Trophoblast cell (in vitro differentiated cells and primary cell): ENCODE results near the gene HOXD3.

ENCODE experiments used
- DNase-seq, 2 donors: peaks; one replicate each; pipeline ENCODE4 v3.0.0-alpha.2; 2016
- H2AFZ ChIP-seq: 2 replicates; pipeline ENCODE4 v1.6.1; 2013; ENCODE audit warnings: low read length, moderate library complexity, mild to moderate bottlenecking; ENCODE audit not compliant: insufficient read depth, poor library complexity
- H2AK5ac ChIP-seq: 2 replicates; pipeline ENCODE4 v1.6.1; 2013; ENCODE audit warnings: mild to moderate bottlenecking, low read length
- H2BK120ac ChIP-seq: 2 replicates; pipeline ENCODE4 v1.6.1; 2013; ENCODE audit warnings: low read length, mild to moderate bottlenecking, moderate library complexity; ENCODE audit not compliant: insufficient read depth, poor library complexity
- H2BK12ac ChIP-seq: 2 replicates; pipeline ENCODE4 v1.6.1; 2013; ENCODE audit warnings: mild to moderate bottlenecking, low read length, moderate library complexity
- H2BK5ac ChIP-seq: 2 replicates; pipeline ENCODE4 v1.6.1; 2013; ENCODE audit warnings: low read length, low read depth, moderate library complexity, mild to moderate bottlenecking; ENCODE audit not compliant: poor library complexity
- H3K14ac ChIP-seq: 2 replicates; pipeline ENCODE4 v1.6.1; 2013; ENCODE audit warnings: mild to moderate bottlenecking, low read length
- H3K18ac ChIP-seq: 2 replicates; pipeline ENCODE4 v1.6.1; 2013; ENCODE audit warnings: mild to moderate bottlenecking, low read length
- H3K23ac ChIP-seq: 2 replicates; pipeline ENCODE4 v1.6.1; 2013; ENCODE audit warnings: low read length
- H3K27ac ChIP-seq: 2 replicates; pipeline ENCODE4 v1.5.1; 2013; ENCODE audit warnings: low read depth, mild to moderate bottlenecking, inconsistent platforms, low read length, moderate library complexity
- H3K27me3 ChIP-seq: 2 replicates; pipeline ENCODE4 v1.6.1; 2013; ENCODE audit warnings: inconsistent platforms, mild to moderate bottlenecking, low read length, moderate library complexity; ENCODE audit not compliant: insufficient read depth
- H3K36me3 ChIP-seq, 2 experiments: 1 replicate in 1 of 2; 2 replicates in 1 of 2; pipeline ENCODE4 v1.6.1; 2013; ENCODE audit warnings: low read length in 2 of 2, mild to moderate bottlenecking in 2 of 2, moderate library complexity in 1 of 2; ENCODE audit not compliant: insufficient read depth in 2 of 2, control insufficient read depth in 1 of 2
- H3K4ac ChIP-seq: 2 replicates; pipeline ENCODE4 v1.6.1; 2013; ENCODE audit warnings: low read depth, mild to moderate bottlenecking, low read length, moderate library complexity
- H3K4me1 ChIP-seq, 2 experiments: 1 replicate in 1 of 2; 2 replicates in 1 of 2; pipeline ENCODE4 v1.6.1; 2013; ENCODE audit warnings: low read length in 2 of 2, mild to moderate bottlenecking in 2 of 2, moderate library complexity in 1 of 2; ENCODE audit not compliant: insufficient read depth in 2 of 2, control insufficient read depth in 1 of 2
- H3K4me2 ChIP-seq: 2 replicates; pipeline ENCODE4 v1.6.1; 2013; ENCODE audit warnings: inconsistent platforms, mild to moderate bottlenecking, low read length, moderate library complexity
- H3K4me3 ChIP-seq: 2 replicates; pipeline ENCODE4 v1.5.1; 2013; ENCODE audit warnings: mild to moderate bottlenecking, low read depth, low read length, inconsistent platforms
- H3K79me1 ChIP-seq: one replicate; pipeline ENCODE4 v1.6.1; 2013; ENCODE audit warnings: low read length
- H3K79me2 ChIP-seq: 2 replicates; pipeline ENCODE4 v1.6.1; 2013; ENCODE audit warnings: low read length, mild to moderate bottlenecking; ENCODE audit not compliant: control insufficient read depth, insufficient read depth, poor library complexity
- H3K9ac ChIP-seq: 2 replicates; pipeline ENCODE4 v1.6.1; 2013; ENCODE audit warnings: mild to moderate bottlenecking, low read length
- H3K9me3 ChIP-seq: 2 replicates; pipeline ENCODE4 v1.6.1; 2013; ENCODE audit warnings: low read depth, mild to moderate bottlenecking, control low read depth, inconsistent platforms, low read length; ENCODE audit not compliant: insufficient read depth
- H4K12ac ChIP-seq: 2 replicates; pipeline ENCODE4 v1.6.1; 2013; ENCODE audit warnings: low read depth, mild to moderate bottlenecking, low read length, moderate library complexity
- H4K8ac ChIP-seq: 2 replicates; pipeline ENCODE4 v1.6.1; 2013; ENCODE audit warnings: low read depth, mild to moderate bottlenecking, low read length, moderate library complexity
- H4K91ac ChIP-seq: one replicate; pipeline ENCODE4 v1.6.1; 2013; ENCODE audit warnings: low read depth, mild to moderate bottlenecking, low read length, moderate library complexity
- WGBS: extraction: QIAGEN DNeasy Blood & Tissue Kit; methylation state at CpG from one replicate; pipeline ENCODE4 v1.1.7; 2013; ENCODE audit warnings: missing lambda C conversion rate; ENCODE audit not compliant: insufficient read length, insufficient coverage; ENCODE audit errors: extremely low coverage; 5-methylcytosine and 5-hydroxymethylcytosine counted together

Gene HOXD3

GRCh38 chr2:176170602-176171305 is 13.6 kb downstream of the HOXD3 start:
- Histone ChIP-seq H3K79me1 (no peaks in the 10 kb centered on the region), H3K9ac (no peak overlapping the region), H3K36me3 (no peaks in the 10 kb centered on the region), H3K4me1 (peaks cover 0 to 8% of the 10 kb centered on the region in 2 experiments), H3K9me3 (peaks cover 13% of the 10 kb centered on the region), H4K8ac (no peak overlapping the region), H3K23ac (no peak overlapping the region), H3K79me2 (no peaks in the 10 kb centered on the region), H3K14ac (no peak overlapping the region), H3K27ac (no peak overlapping the region), H3K27me3 (peaks cover 60% of the 10 kb centered on the region), H3K4me2 (no peak overlapping the region), H3K4ac (no peak overlapping the region), H2AK5ac (no peak overlapping the region), H2AFZ (no peak overlapping the region), H2BK12ac (no peak overlapping the region), H3K4me3 (no peak overlapping the region), H4K12ac (no peak overlapping the region), H2BK5ac (no peak overlapping the region), H4K91ac (no peak overlapping the region), H2BK120ac (no peak overlapping the region), H3K18ac (no peak overlapping the region)
- DNase-seq: no peak
- WGBS: no CpG with 5 or more reads among the region's 1 CpG

DNA sequence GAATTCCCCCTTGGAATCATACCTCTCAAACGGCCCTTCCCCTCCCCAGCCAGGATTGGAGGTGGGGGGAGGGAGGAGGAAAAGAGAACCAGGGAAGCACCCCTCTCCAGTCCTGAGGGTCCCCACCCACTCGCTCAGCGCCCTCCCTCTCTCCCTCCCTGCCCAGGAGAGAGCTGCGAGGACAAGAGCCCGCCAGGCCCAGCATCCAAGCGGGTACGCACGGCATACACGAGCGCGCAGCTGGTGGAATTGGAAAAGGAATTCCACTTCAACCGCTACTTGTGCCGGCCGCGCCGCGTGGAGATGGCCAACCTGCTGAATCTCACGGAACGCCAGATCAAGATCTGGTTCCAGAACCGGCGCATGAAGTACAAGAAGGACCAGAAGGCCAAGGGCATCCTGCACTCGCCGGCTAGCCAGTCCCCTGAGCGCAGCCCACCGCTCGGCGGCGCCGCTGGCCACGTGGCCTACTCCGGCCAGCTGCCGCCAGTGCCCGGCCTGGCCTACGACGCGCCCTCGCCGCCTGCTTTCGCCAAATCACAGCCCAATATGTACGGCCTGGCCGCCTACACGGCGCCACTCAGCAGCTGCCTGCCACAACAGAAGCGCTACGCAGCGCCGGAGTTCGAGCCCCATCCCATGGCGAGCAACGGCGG is 14.4 kb downstream of the HOXD3 start:
- WGBS: no CpG with 5 or more reads among the region's 51 CpGs

GRCh38 chr2:176172007-176172894 is 15.1 kb downstream of the HOXD3 start:
- Histone ChIP-seq H4K12ac (no peak overlapping the region), H3K79me1 (no peaks in the 10 kb centered on the region), H3K4me2 (peak overlapping the region; percentile 22), H3K27me3 (peaks cover 69% of the 10 kb centered on the region), H3K4ac (no peak overlapping the region), H4K8ac (no peak overlapping the region), H3K27ac (no peak overlapping the region), H3K23ac (no peak overlapping the region), H3K79me2 (no peaks in the 10 kb centered on the region), H2BK5ac (no peak overlapping the region), H2AK5ac (no peak overlapping the region), H3K36me3 (no peaks in the 10 kb centered on the region), H2BK120ac (no peak overlapping the region), H3K4me3 (peak overlapping the region; percentile 43), H3K4me1 (peaks cover 0 to 8% of the 10 kb centered on the region in 2 experiments), H3K9ac (no peak overlapping the region), H4K91ac (no peak overlapping the region), H2AFZ (no peak overlapping the region), H3K18ac (no peak overlapping the region), H3K9me3 (peaks cover 13% of the 10 kb centered on the region), H3K14ac (no peak overlapping the region), H2BK12ac (no peak overlapping the region)
- no peak for DNase-seq
- no CpG with 5 or more reads among the region's 60 CpGs for WGBS

More for the DNA sequence above, 14.4 kb downstream of the HOXD3 start:
- no peak overlapping the region for H4K91ac ChIP-seq
- H3K27me3 ChIP-seq: peaks cover 61% of the 10 kb centered on the region
- H3K9ac ChIP-seq: no peak overlapping the region
- H3K79me2 ChIP-seq: no peaks in the 10 kb centered on the region
- no peak overlapping the region for H3K23ac ChIP-seq
- H2BK120ac ChIP-seq: no peak overlapping the region
- no peak overlapping the region for H3K18ac ChIP-seq
- H3K4me2 ChIP-seq: peak overlapping the region; percentile 22
- H4K12ac ChIP-seq: no peak overlapping the region
- H4K8ac ChIP-seq: no peak overlapping the region
- H2BK5ac ChIP-seq: no peak overlapping the region
- H3K4ac ChIP-seq: no peak overlapping the region
- H2AK5ac ChIP-seq: no peak overlapping the region
- no peak overlapping the region for H2BK12ac ChIP-seq
- H3K36me3 ChIP-seq: no peaks in the 10 kb centered on the region
- H2AFZ ChIP-seq: no peak overlapping the region
- DNase-seq: no peak
- H3K27ac ChIP-seq: no peak overlapping the region
- peak overlapping the region; percentile 43 for H3K4me3 ChIP-seq
- peaks cover 13% of the 10 kb centered on the region for H3K9me3 ChIP-seq
- no peak overlapping the region for H3K14ac ChIP-seq
- H3K4me1 ChIP-seq: peaks cover 0 to 8% of the 10 kb centered on the region in 2 experiments
- H3K79me1 ChIP-seq: no peaks in the 10 kb centered on the region

GRCh38 chr2:176172895-176173566 is 15.9 kb downstream of the HOXD3 start:
- Histone ChIP-seq H3K18ac (no peak overlapping the region), H4K91ac (no peak overlapping the region), H3K79me2 (no peaks in the 10 kb centered on the region), H3K27ac (no peak overlapping the region), H4K8ac (no peak overlapping the region), H2BK120ac (no peak overlapping the region), H3K27me3 (peaks cover 74% of the 10 kb centered on the region), H2BK12ac (no peak overlapping the region), H3K36me3 (no peaks in the 10 kb centered on the region), H3K9ac (no peak overlapping the region), H3K9me3 (peaks cover 13% of the 10 kb centered on the region), H3K79me1 (no peaks in the 10 kb centered on the region), H2BK5ac (no peak overlapping the region), H2AK5ac (no peak overlapping the region), H3K4me1 (peaks cover 3 to 13% of the 10 kb centered on the region in 2 experiments), H3K4me2 (no peak overlapping the region), H2AFZ (no peak overlapping the region), H3K4ac (no peak overlapping the region), H4K12ac (no peak overlapping the region), H3K4me3 (no peak overlapping the region), H3K23ac (no peak overlapping the region), H3K14ac (no peak overlapping the region)
- no CpG with 5 or more reads among the region's 14 CpGs for WGBS
- DNase-seq: no peak
